Stimulated activated effector memory CD8-positive, alpha-beta T cell treated with anti-CD3 and anti-CD28 coated beads, Interleukin-12 subunit alpha, Interleukin-12 subunit beta, amount 100 ng/mL, for 72 hours (primary cell): ENCODE measurements around the gene PALM2AKAP2.

ENCODE experiments used
- ATAC-seq: fragments of 150-1000 bp; cut with Tn5 transposase; 2 replicates; pipeline ENCODE4 v1.10.0; 2021
- DNase-seq, 2 donors: peaks; one replicate each; pipeline ENCODE4 v3.0.0; 2021 to 2022; ENCODE audit warnings: low spot score in 2 of 2
- H3K27ac Mint-ChIP-seq: one replicate; pipeline ENCODE4 v1.8.0; 2022; ENCODE audit warnings: mild to moderate bottlenecking, mixed read lengths
- H3K36me3 Mint-ChIP-seq: one replicate; pipeline ENCODE4 v1.8.0; 2022; ENCODE audit warnings: mild to moderate bottlenecking, mixed read lengths
- H3K4me1 Mint-ChIP-seq: one replicate; pipeline ENCODE4 v1.8.0; 2022; ENCODE audit warnings: mixed read lengths
- H3K4me3 Mint-ChIP-seq: one replicate; pipeline ENCODE4 v1.8.0; 2022; ENCODE audit warnings: mild to moderate bottlenecking, mixed read lengths
- H3K9me3 Mint-ChIP-seq: one replicate; pipeline ENCODE4 v1.8.0; 2022; ENCODE audit warnings: mixed read lengths

Gene PALM2AKAP2

DNA sequence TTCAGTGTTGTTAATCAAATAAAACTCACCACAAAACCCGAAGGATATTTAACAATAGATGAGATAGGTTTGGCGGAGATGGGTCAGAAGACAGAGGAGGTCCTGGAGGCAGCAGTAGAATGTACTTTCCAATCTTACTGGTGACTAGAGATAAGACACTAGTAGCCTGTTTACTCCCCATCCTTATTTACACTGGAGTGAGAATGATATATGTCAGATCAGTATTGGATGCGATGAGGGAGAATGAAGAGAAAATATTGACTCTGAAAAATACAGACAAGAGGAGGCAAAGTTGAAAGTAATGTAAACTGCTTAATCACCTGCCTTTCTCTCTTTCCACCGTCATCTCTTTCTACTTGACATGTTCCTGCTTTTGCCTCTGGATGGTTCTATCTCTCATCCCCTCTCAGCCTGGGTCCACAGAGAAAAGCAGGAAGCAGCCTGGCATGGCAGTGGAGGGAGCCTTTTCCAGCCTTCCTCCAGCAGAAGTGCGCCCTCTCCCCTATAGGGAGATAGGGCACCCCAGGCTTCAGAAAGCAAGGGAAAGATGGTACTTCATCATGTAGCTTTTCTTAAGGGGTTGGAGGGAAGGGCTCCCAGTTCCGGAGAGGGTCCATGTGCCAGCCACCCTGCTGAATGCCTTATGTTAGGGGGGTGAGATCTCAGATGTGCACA is 11.1 kb downstream of the PALM2AKAP2 start:
- no peak overlapping the region for H3K4me3 Mint-ChIP-seq
- H3K27ac Mint-ChIP-seq, result no peak overlapping the region
- no peaks in the 10 kb centered on the region for H3K36me3 Mint-ChIP-seq

DNA sequence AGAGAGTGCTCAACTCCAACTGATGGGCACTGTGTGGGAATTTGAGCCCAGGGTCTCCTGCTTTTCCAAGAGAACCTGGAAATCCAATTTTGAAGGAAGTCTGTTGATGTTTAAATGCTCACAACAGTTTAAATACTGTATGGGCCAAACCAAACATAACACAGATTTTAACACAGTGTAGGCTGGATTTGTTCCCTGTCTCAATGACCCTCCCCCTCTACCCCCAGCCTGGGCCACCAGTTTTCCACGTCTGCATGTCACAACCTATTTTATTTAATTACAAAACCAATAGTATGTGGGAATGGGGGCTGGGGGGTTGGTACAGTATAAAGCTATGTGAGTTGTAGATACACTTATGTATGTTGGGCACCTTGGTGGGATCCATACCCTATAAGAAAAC is 11.7 kb downstream of the PALM2AKAP2 start:
- ATAC-seq, result no peak
- Mint-ChIP-seq H3K27ac (no peak overlapping the region), H3K4me1 (no peaks in the 10 kb centered on the region), H3K9me3 (no peaks in the 10 kb centered on the region), H3K36me3 (no peaks in the 10 kb centered on the region), H3K4me3 (no peak overlapping the region)
- DNase-seq, result no peak

More for the DNA sequence above, 11.1 kb downstream of the PALM2AKAP2 start:
- Mint-ChIP-seq H3K4me1 (no peaks in the 10 kb centered on the region), H3K9me3 (no peaks in the 10 kb centered on the region)
- ATAC-seq (no peak), DNase-seq (no peak)

DNA sequence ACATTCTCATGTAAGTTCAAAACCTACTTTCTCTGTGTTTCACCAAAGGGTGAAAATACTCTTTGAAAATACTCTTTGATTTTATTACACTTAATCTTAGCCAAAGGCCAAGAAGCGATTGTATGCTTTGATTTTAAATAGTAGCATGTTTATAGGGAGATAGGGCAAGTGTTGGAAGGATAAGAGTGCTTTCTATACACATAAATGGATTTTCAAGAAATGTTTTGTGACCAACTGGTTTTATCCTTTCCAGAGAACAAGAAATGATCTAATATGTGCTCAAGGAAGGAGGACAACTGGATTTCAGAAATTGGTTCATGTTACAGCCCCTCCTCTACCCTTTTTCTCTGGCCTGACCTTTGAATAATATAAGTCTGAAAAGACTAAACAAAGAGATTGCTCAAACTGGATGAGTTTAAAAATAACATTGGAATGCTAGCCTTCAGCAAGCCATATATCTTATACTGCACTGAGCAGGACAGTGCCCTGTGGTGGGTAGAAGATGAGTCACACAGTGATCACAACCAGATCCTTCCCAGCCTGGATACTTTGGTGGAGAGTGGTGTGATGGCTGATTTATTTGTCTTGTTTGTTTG is 13.1 kb downstream of the PALM2AKAP2 start:
- Mint-ChIP-seq H3K36me3 (no peaks in the 10 kb centered on the region), H3K4me1 (no peaks in the 10 kb centered on the region), H3K27ac (no peak overlapping the region), H3K4me3 (no peak overlapping the region), H3K9me3 (no peaks in the 10 kb centered on the region)
- ATAC-seq (no peak), DNase-seq (no peak)

DNA sequence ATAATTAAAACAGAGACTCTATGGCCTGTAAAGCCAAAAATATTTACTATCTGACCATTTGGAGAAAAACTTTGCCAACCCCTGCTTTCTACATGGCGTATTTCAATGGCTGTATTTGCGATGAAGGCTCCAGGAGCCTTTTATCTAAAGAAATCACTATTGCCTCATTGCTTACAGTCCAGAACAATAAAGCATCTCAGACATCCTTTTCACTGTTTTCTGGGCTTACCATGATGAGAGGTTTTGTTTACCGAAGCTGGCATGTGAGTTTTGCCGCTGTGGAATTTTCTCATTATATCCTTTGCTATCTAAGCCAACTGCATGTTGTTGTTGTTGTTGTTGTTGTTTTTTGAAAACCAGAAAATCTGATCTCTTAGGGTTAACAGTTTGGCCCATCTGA is 13.9 kb downstream of the PALM2AKAP2 start:
- DNase-seq, result no peak
- Mint-ChIP-seq H3K4me3 (no peak overlapping the region), H3K9me3 (no peaks in the 10 kb centered on the region), H3K4me1 (no peaks in the 10 kb centered on the region), H3K27ac (no peak overlapping the region), H3K36me3 (no peaks in the 10 kb centered on the region)
- no peak for ATAC-seq

DNA sequence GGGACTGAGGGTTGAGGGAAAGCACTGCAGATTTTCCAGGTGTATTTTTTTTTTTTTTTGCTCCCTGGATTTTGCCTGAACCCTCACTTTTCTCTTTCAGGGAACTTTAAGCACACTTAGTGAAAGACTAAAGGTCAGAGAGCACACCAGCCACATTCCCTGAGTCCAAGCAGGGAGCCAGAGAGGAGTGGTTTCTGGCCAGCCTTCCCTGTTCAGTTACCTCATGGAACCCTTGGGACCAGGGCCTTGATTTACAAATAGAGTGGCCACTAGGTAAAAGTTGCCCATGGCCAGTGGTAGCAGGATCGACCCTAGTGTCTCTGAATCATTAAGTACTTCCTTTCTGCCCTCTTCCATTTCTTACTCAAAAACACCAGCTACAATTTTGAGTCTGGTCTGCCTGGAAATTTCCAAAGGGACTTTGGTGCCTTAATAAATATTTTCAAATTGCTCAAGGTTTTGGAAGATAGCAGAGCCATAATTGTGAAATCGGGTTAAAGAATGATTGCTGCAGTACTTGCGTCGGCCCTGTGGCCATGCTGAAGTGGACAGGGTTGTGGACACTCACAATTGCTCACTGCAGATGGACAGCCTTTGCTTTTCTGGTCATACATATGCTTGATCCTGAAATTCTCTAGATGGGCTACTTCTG is 14.5 kb downstream of the PALM2AKAP2 start:
- Mint-ChIP-seq H3K4me1 (no peaks in the 10 kb centered on the region), H3K36me3 (no peaks in the 10 kb centered on the region), H3K9me3 (no peaks in the 10 kb centered on the region), H3K4me3 (no peak overlapping the region), H3K27ac (no peak overlapping the region)
- no peak for ATAC-seq
- DNase-seq, result no peak

DNA sequence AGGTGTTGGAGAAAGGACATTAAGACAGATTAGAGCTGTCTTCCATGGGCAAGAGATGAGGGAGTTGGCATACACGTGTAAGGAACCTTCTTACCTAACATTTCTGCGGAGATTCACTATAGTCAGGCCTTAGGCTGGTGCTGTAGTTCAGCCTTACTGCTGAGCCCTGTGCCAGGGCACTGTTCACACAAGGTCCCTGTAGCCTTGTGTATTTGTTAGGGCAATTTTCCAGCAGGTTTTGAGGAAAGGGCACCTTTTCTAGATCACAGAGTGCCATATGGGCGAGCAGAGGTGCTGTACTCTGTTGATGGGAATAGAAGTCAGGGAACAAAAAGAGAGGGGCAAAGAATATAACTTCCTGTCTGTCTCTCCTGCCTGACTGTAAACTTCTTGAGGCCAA is 15.6 kb downstream of the PALM2AKAP2 start:
- DNase-seq, result no peak
- no peak for ATAC-seq
- H3K27ac Mint-ChIP-seq, result no peak overlapping the region
- H3K9me3 Mint-ChIP-seq, result peaks cover under 1% of the 10 kb centered on the region
- no peaks in the 10 kb centered on the region for H3K4me1 Mint-ChIP-seq
- no peaks in the 10 kb centered on the region for H3K36me3 Mint-ChIP-seq
- H3K4me3 Mint-ChIP-seq, result no peak overlapping the region

DNA sequence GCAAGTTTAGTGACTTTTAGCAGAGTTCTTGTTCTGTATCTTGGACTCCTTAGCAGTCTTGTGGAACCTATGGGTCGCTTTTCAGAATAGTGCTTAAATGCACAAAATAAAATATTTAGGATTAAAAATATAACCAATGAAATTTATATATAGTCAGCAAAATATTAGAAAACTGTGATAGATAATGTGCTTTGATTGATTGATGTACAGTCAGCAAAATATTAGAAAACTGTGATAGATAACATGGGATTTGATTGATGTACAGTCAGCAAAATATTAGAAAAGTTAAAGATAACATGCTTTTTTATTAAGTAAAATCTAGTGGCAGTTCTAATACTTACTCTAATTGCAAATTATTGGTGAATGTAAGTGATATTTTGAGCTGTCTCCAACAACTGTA is 16.1 kb downstream of the PALM2AKAP2 start:
- Mint-ChIP-seq H3K9me3 (peaks cover 2% of the 10 kb centered on the region), H3K27ac (no peak overlapping the region), H3K4me1 (no peaks in the 10 kb centered on the region), H3K4me3 (no peak overlapping the region), H3K36me3 (no peaks in the 10 kb centered on the region)
- DNase-seq (no peak), ATAC-seq (no peak)

DNA sequence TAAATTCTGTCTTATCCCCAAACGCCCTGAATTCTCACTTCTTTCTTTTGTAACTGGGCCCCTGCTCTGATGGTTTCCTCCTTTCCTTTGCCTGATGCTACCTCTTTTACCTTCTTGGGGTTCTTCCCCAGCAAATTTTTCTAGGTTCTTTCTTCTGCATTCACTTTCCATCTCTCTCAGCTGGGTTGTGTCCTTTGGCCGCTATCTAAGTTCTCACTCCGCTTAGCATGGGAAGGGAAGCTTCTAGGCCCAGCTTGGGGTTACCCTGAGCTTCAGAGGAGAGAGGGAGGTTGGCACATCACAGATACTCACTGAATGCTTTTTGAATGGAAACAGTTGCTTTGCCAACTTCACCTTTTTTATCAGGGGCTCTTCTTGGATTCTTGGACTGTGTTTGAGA is 17.0 kb downstream of the PALM2AKAP2 start:
- Mint-ChIP-seq H3K4me3 (no peak overlapping the region), H3K4me1 (no peaks in the 10 kb centered on the region), H3K36me3 (no peaks in the 10 kb centered on the region), H3K9me3 (peaks cover 2% of the 10 kb centered on the region), H3K27ac (no peak overlapping the region)
- ATAC-seq (no peak), DNase-seq (no peak)

DNA sequence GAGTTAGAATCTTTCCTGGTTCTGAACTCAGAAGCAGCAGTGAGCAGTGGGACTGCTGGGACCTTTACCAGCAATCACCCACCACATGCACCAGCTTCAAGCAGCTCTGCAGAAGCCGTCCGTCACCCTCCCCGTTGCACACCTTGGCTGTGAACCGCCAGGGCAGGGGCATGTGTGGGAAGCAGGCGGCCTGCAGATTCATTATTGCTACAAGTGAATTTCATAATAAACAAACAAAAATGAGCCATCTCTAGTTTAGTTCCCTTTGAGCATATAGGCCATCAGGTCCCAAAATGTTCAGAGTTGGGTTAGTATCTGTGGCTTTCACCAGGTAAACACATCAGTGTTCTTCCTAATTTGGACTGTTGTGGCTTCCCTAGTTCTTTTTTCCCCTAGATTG is 17.5 kb downstream of the PALM2AKAP2 start:
- no peaks in the 10 kb centered on the region for H3K4me1 Mint-ChIP-seq
- no peak overlapping the region for H3K27ac Mint-ChIP-seq
- H3K9me3 Mint-ChIP-seq, result peaks cover 2% of the 10 kb centered on the region
- H3K4me3 Mint-ChIP-seq, result no peak overlapping the region
- no peak for ATAC-seq
- H3K36me3 Mint-ChIP-seq, result no peaks in the 10 kb centered on the region
- DNase-seq, result no peak

DNA sequence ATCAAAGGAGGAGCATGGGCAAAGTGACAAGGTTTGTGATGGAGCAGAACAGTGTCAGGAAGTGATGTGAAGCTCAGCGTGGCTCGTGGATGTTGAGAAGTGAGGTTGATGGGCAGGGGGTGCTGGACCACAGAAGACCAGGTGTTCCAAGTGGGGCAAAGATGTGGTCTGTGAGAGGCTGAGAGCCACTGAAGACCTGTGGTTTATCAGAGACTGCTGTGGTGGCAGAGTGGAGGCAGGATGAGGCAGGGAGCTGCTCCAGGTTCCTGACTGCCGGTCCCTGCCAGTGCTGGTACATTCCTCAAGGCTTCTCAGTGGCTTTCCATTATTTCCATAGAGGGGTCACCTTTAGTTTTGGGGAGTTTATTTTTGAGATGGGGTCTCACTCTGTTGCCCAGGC is 19.1 kb downstream of the PALM2AKAP2 start:
- no peak for ATAC-seq
- Mint-ChIP-seq H3K27ac (no peak overlapping the region), H3K4me3 (no peak overlapping the region), H3K36me3 (no peaks in the 10 kb centered on the region), H3K9me3 (peaks cover 2% of the 10 kb centered on the region), H3K4me1 (no peaks in the 10 kb centered on the region)
- no peak for DNase-seq

DNA sequence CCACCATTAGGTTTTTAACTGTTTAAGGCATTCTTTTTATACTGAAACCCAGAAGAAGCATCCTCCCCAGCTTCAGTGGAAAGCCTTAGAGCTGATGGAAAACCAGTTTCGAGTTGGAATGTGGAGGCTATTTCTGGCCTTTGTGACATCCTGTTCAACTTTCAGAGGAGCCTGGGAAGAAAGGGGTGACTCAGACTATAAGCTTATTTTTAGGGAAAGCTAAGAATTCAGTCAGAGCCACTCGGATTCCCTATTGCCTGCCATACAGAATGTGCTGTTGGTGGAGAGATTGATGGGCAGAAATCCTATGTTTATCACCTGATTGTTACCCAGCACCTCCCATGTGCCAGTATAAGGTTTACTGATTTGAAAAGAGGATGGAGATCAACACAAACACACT is 19.8 kb downstream of the PALM2AKAP2 start:
- no peak for DNase-seq
- H3K27ac Mint-ChIP-seq, result no peak overlapping the region
- peaks cover 2% of the 10 kb centered on the region for H3K9me3 Mint-ChIP-seq
- no peaks in the 10 kb centered on the region for H3K4me1 Mint-ChIP-seq
- ATAC-seq, result no peak
- no peaks in the 10 kb centered on the region for H3K36me3 Mint-ChIP-seq
- H3K4me3 Mint-ChIP-seq, result no peak overlapping the region

DNA sequence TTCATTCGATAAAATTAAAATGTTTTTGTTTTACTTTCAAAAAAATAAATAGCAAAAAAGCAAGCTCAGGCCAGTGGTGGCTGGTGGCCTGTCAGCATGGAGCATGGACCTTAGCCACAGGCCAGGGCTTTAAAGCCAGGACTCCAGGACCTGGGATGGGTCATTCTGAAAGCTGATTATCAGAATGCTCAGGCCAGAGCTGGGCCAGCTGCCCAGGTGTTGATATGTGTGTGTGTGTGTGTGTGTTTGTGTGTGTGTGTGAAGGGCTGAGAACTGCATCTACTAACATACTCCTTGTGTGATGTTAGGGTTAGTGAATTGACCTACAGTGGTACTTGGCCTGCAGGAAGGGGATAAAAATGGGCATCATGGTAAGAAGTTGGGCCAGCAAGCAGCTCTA is 21.5 kb downstream of the PALM2AKAP2 start:
- H3K36me3 Mint-ChIP-seq, result no peaks in the 10 kb centered on the region
- no peak for ATAC-seq
- peaks cover 2% of the 10 kb centered on the region for H3K9me3 Mint-ChIP-seq
- H3K4me1 Mint-ChIP-seq, result no peaks in the 10 kb centered on the region
- no peak for DNase-seq
- no peak overlapping the region for H3K4me3 Mint-ChIP-seq
- no peak overlapping the region for H3K27ac Mint-ChIP-seq

DNA sequence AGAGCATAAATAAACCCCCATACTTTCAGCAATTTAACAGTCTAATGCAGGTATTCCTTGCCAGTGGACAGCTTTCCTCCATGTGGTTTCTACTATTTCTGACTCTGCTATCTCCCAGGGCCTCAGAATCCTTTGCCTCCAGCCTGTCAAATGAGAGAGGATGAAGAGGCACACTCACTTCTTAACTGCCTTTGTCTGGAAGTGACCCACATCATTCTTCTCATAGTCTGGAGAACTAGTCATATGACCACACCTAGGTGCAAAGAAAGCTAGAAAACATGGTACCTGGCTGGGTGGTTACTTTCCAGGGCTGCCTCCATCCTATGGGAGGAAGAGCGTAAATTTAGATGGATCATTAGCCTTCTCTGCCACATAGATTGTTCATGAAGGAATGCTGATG is 22.5 kb downstream of the PALM2AKAP2 start:
- no peaks in the 10 kb centered on the region for H3K4me1 Mint-ChIP-seq
- DNase-seq (no peak), ATAC-seq (no peak)
- H3K4me3 Mint-ChIP-seq, result no peak overlapping the region
- H3K27ac Mint-ChIP-seq, result no peak overlapping the region
- no peaks in the 10 kb centered on the region for H3K36me3 Mint-ChIP-seq
- peaks cover 2% of the 10 kb centered on the region for H3K9me3 Mint-ChIP-seq

DNA sequence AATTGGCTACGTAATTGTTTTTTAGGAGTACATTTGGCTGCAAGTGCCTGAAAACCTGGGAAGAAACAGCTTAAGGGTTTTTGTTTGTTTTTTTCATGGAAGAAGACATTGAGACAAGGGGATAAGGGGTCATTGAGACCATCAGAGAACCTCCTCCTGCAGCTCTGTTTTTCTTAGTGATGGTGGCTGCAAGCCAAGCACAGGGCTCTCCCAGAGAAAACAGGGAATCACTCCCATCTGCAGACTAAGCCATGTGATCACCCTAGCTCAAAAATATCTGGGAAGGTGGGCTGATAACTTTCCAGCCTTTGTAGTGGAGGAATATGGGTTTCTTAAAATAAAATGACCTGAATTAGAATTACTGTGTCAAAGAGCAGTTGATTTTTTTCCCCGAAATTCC is 25.1 kb downstream of the PALM2AKAP2 start:
- Mint-ChIP-seq H3K4me1 (no peaks in the 10 kb centered on the region), H3K27ac (no peak overlapping the region), H3K9me3 (peaks cover 6% of the 10 kb centered on the region), H3K36me3 (no peaks in the 10 kb centered on the region), H3K4me3 (no peak overlapping the region)
- ATAC-seq (no peak), DNase-seq (no peak)

DNA sequence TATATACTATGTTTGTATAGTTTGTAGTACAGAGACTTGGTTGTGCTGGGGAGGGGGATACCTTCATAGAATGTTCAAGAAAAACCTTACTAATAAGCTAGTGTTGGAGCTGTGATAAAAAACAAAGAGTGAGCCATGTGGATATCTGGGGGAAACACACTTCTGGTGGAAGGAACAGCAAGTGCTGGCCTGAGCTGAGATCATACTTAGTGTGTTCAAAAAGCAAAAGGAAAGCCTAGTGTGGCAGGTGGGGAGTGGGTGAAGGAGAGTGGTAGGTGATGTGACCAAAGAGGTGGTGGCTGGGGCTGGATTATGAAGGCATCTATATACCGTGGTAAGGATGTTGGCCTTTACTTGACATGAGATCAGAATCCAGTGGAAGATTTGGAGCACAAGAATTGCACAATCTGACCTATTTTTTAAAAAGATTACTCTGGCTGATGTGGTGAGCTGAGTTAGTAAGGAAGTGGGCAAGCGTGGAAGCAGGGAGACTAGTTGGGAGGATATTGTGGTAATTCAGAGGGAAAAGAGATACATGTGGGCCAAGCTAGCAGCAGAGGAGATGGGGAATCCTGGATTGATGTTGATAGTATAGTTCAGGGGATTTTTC is 26.6 kb downstream of the PALM2AKAP2 start:
- Mint-ChIP-seq H3K9me3 (peaks cover 10% of the 10 kb centered on the region), H3K36me3 (no peaks in the 10 kb centered on the region), H3K27ac (no peak overlapping the region), H3K4me1 (no peaks in the 10 kb centered on the region), H3K4me3 (no peak overlapping the region)
- ATAC-seq, result no peak
- DNase-seq, result no peak

DNA sequence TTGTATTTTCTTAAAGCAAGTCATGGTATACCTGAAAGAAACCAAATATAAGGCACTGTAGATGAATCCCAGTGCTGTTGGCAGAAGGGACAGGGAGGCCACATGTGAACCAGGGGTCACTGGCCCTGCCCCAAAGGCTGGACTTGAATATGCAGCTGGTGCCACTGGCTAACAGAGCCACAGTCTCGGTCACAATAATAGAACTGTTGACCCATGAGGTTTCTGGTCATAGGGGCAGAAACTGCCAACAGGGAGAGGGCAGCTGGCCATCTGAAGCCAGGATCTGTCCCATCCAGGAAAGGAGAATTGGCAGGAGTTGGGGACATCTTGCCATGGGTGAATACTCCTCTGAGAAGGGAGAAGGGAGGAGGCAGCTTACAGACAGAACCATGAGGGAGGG is 31.9 kb downstream of the PALM2AKAP2 start:
- ATAC-seq, result no peak
- Mint-ChIP-seq H3K4me1 (no peaks in the 10 kb centered on the region), H3K4me3 (no peak overlapping the region), H3K27ac (no peak overlapping the region), H3K9me3 (peaks cover 10% of the 10 kb centered on the region), H3K36me3 (no peaks in the 10 kb centered on the region)
- DNase-seq, result no peak
